A549 (cell line): Measurements from ENCODE around the gene ANTXR1. TPM values are rescaled to one million over a fixed set of nuclear protein-coding genes. Genes with fewer than 3 reads are reported as not detected.

Source experiments
- ATAC-seq, 2 experiments: fragments of 200-7000 bp in 1 of 2; fragments of >200 bp in 1 of 2; cut with Nextera tagmentation in 1 of 2; cut with Tn5 transposase in 1 of 2; 3 replicates each; pipeline versions ENCODE4 v1.8.0 to v1.9.1; 2018 to 2020; ENCODE audit warnings: mild to moderate bottlenecking in 1 of 2, moderate library complexity in 1 of 2
- CTCF ChIA-PET: fragments of 300-600 bp; sonication (Branson Sonifier 250); formaldehyde crosslinking; extraction: SDS; loops from one replicate; lab custom pipeline; 2021; ENCODE audit warnings: antibody characterized with exemption, inconsistent platforms; lab: Yijun Ruan, JAX
- POLR2A ChIA-PET: fragments of 350-600 bp; formaldehyde crosslinking; extraction: SDS; loops from one replicate; lab custom pipeline; 2021; ENCODE audit warnings: antibody characterized with exemption, inconsistent platforms; lab: Yijun Ruan, JAX
- DNase-seq, 2 experiments: peaks; one replicate each; pipeline versions ENCODE4 v3.0.0 to v3.0.0-alpha.2; 2011 to 2016; ENCODE audit warnings: low read depth in 1 of 2, low spot score in 1 of 2
- FAIRE-seq: peaks from 2 replicates; lab custom pipeline; 2011; peaks lifted over from hg19 to GRCh38; lab: Jason Lieb, UNC
- H3K27ac ChIP-seq, 2 experiments: fragments of >200 bp; sonication (Bioruptor Twin); formaldehyde crosslinking; 3 replicates each; pipeline ENCODE4 v1.5.1; 2016 to 2017
- H3K4me1 ChIP-seq: fragments of >200 bp; sonication (Bioruptor Twin); formaldehyde crosslinking; 3 replicates; pipeline ENCODE4 v1.6.1; 2016
- H3K4me2 ChIP-seq: fragments of >200 bp; sonication (Bioruptor Twin); formaldehyde crosslinking; 3 replicates; pipeline ENCODE4 v1.6.1; 2016
- H3K4me3 ChIP-seq: fragments of >200 bp; sonication (Bioruptor Twin); formaldehyde crosslinking; 3 replicates; pipeline ENCODE4 v1.5.1; 2016
- H3K9me3 ChIP-seq: fragments of >200 bp; sonication (Bioruptor Twin); formaldehyde crosslinking; 3 replicates; pipeline ENCODE4 v1.6.1; 2016
- BHLHE40 ChIP-seq: IDR thresholded peaks from 2 replicates; pipeline ENCODE4 v1.6.1; 2012; ENCODE audit warnings: low read depth, low read length, inconsistent platforms
- CHD2 ChIP-seq: fragments of 150-350 bp; IDR thresholded peaks from 2 replicates; pipeline ENCODE4 v1.6.1; 2014; ENCODE audit warnings: low read length; ENCODE audit not compliant: partially characterized antibody
- EHF ChIP-seq: fragments of 250-450 bp; sonication (Bioruptor Pico); IDR thresholded peaks from 2 replicates; pipeline ENCODE4 v1.5.0; 2020; ENCODE audit warnings: mild to moderate bottlenecking
- EP300 ChIP-seq, 2 experiments: fragments of >200 bp; sonication (Bioruptor Twin); formaldehyde crosslinking; IDR thresholded peaks; 2 replicates in 1 of 2; 3 replicates in 1 of 2; pipeline ENCODE4 v1.6.1; 2016 to 2017
- FOSL2 ChIP-seq, 2 experiments: fragments of 450-650 bp in 1 of 2; fragments of >200 bp in 1 of 2; sonication (Bioruptor Twin) in 1 of 2; formaldehyde crosslinking; IDR thresholded peaks; 2 replicates each; pipeline versions ENCODE4 v1.5.0 to v1.6.1; 2016 to 2020; ENCODE audit warnings: mild to moderate bottlenecking in 1 of 2, moderate library complexity in 1 of 2
- MAFK ChIP-seq: fragments of 450-650 bp; IDR thresholded peaks from 2 replicates; pipeline ENCODE4 v1.6.1; 2014; ENCODE audit not compliant: partially characterized antibody
- MYC ChIP-seq: IDR thresholded peaks from 2 replicates; pipeline ENCODE4 v1.6.1; 2012; ENCODE audit warnings: mild to moderate bottlenecking, inconsistent platforms, low read length, improper control_type of control experiment, borderline replicate concordance
- POLR2A ChIP-seq: IDR thresholded peaks from 2 replicates; pipeline ENCODE4 v1.6.1; 2012; ENCODE audit warnings: mild to moderate bottlenecking, low read length
- POLR2AphosphoS2 ChIP-seq: conservative IDR thresholded peaks from 2 replicates; pipeline ENCODE4 v1.6.1; 2012; ENCODE audit warnings: low read length, improper control_type of control experiment, inconsistent platforms
- RAD21 ChIP-seq, 2 experiments: fragments of >200 bp in 1 of 2; sonication (Bioruptor Twin) in 1 of 2; formaldehyde crosslinking in 1 of 2; IDR thresholded peaks in 1 of 2; conservative IDR thresholded peaks in 1 of 2; 2 replicates in 1 of 2; 3 replicates in 1 of 2; pipeline ENCODE4 v1.6.1; 2012 to 2018; ENCODE audit warnings: inconsistent platforms in 1 of 2
- RCOR1 ChIP-seq: fragments of 150-350 bp; IDR thresholded peaks from 2 replicates; pipeline ENCODE4 v1.6.1; 2014; ENCODE audit warnings: antibody characterized with exemption, low read length, low read depth
- RNF2 ChIP-seq: fragments of 200-600 bp; sonication (generic); IDR thresholded peaks from 2 replicates; pipeline ENCODE4 v1.6.1; 2016; ENCODE audit warnings: low read depth, mild to moderate bottlenecking, antibody characterized with exemption, moderate library complexity, borderline replicate concordance
- WGBS: methylation state at CpG from one replicate; pipeline ENCODE4 v1.1.6; 2017; ENCODE audit errors: missing lambda C conversion rate; 5-methylcytosine and 5-hydroxymethylcytosine counted together
- polyA plus RNA-seq, 4 experiments: library from polyadenylated mRNA; depleted of rRNA in 3 of 4; stranded (reverse); fragments of >200 nt; fragmentation: RNase III in 1 of 4; extraction: RNeasy Plus Mini Kit Qiagen cat#74134 plus additional on column Dnase treatment in 1 of 4; gene quantifications; 2 replicates in 3 of 4; 3 replicates in 1 of 4; pipeline ENCODE4 v1.2.3, GENCODE V29; 2011 to 2017
- TF ChIP-seq, protein P1 (sequence below): fragments of 450-650 bp; IDR thresholded peaks from 2 replicates; pipeline ENCODE4 v1.6.1; 2014; ENCODE audit warnings: antibody characterized with exemption
- TF ChIP-seq, protein P2 (sequence below): fragments of >200 bp; sonication (Bioruptor Twin); formaldehyde crosslinking; IDR thresholded peaks from 2 replicates; pipeline ENCODE4 v1.6.1; 2016
- TF ChIP-seq, protein P3 (sequence below): fragments of >200 bp; sonication (Bioruptor Twin); formaldehyde crosslinking; IDR thresholded peaks from 3 replicates; pipeline ENCODE4 v1.6.1; 2016
- TF ChIP-seq, protein P4 (sequence below): fragments of 150-350 bp; IDR thresholded peaks from 2 replicates; pipeline ENCODE4 v1.6.1; 2014; ENCODE audit warnings: low read depth, mild to moderate bottlenecking, low read length
- TF ChIP-seq, protein P5 (sequence below): fragments of 200-600 bp; sonication (generic); IDR thresholded peaks from 2 replicates; pipeline ENCODE4 v1.6.1; 2016; ENCODE audit warnings: antibody characterized with exemption, mild to moderate bottlenecking, moderate library complexity

The ANTXR1 gene
- polyA plus RNA-seq, 2 of the 4 experiments (the other 2 are of a cell fraction): 161 to 194 TPM

DNA sequence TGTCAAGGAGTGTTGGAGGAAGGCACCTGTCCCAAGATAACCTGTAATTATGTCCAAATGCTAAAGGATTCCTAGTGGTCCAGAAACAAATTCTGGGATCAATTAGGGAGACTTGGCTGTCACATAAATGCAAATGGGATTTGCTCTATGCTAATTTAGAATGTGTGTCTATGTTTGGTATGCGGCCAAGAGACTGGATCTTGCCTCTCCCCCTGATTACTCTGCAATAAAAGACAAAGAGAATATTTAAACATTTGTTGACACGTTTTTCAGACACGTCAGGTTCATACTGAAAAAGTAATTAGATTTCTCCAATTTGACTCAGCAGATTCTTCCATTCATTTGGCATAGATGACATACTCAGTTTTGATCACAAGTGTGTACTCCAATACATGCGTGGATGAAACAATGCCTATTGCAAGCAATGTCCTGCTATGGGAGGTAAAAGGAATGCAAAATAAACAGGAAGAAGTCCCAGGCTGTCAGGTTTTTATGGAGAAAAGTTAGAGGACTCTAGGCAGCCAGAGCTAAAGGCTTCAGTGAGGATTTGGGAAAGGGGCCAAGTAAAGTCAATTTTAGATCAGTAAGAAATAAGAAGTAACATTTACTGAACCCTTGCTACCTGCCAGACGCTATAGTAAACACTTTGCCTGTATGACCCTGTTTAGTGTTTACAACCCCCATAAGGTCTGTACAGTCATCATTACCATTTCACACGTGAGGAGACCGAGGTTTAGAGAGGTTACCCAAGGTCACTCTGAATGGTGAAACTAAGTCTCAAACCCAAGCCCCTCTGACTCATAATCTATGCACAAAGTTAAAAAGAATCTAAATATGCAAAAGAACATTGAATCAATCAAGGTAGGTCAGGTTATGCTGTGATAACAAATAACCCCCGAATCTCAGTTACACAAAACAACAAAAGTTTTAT, 7.8 kb downstream of the ANTXR1 start:
- DNase-seq (no peak), ATAC-seq (no peak), FAIRE-seq (no peak)
- CTCF ChIA-PET: interaction anchor here (2.3 to 3.0 kb wide), 2 partner anchors 8 to 287 kb away, joined by 14 to 15 read pairs; partner anchors contain the start of gene ANTXR1
- Histone ChIP-seq H3K9me3 (no peaks in the 10 kb centered on the region), H3K4me1 (peaks cover 85% of the 10 kb centered on the region), H3K27ac (peak overlapping the region in 1 of 2 experiments; percentile 30; a peak in 3 of 6 replicates), H3K4me2 (peak overlapping the region; percentile 81)
- WGBS: 80% methylated on average over 8 of the region's 8 CpGs
- POLR2A ChIA-PET: no interaction called here
- TF ChIP-seq RAD21 (conservative IDR thresholded peaks at IDR 0.05 in 1 of 2, IDR thresholded peaks at IDR 0.05 in 1 of 2) (no peak), EHF (CRISPR knock-in tag) (no peak), MYC (no peak), RNF2 (no peak), BHLHE40 (no peak), POLR2A (no peak)
- TF ChIP-seq, protein P1, sequence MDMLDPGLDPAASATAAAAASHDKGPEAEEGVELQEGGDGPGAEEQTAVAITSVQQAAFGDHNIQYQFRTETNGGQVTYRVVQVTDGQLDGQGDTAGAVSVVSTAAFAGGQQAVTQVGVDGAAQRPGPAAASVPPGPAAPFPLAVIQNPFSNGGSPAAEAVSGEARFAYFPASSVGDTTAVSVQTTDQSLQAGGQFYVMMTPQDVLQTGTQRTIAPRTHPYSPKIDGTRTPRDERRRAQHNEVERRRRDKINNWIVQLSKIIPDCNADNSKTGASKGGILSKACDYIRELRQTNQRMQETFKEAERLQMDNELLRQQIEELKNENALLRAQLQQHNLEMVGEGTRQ: no peak
- TF ChIP-seq, all 56 proteins: peak for 0
- no peak overlapping the region for H3K4me3 ChIP-seq

DNA sequence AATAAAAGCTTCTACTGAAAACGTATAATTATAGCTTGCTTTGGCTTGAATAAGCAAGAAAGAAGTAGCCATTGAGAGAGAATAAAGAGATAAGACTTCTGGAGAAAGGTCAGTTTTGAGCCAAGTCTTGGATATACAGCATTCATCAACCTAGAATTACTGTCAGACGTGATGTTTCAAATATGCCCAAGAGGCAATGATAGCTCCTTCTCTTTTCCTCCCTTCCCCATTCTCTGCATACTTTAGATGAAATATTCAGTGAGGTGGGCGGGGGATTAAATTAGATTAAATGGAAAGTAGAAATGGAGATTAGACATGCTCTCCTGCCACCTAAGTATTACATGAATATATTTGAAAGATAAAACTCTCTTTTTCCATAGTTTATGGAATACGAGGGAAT, 8.7 kb downstream of the ANTXR1 start:
- TF ChIP-seq EP300 (IDR thresholded peaks at IDR 0.05): no peak
- TF ChIP-seq, protein P2, sequence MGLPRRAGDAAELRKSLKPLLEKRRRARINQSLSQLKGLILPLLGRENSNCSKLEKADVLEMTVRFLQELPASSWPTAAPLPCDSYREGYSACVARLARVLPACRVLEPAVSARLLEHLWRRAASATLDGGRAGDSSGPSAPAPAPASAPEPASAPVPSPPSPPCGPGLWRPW: no peak
- TF ChIP-seq RCOR1: no peak
- TF ChIP-seq, protein P3, sequence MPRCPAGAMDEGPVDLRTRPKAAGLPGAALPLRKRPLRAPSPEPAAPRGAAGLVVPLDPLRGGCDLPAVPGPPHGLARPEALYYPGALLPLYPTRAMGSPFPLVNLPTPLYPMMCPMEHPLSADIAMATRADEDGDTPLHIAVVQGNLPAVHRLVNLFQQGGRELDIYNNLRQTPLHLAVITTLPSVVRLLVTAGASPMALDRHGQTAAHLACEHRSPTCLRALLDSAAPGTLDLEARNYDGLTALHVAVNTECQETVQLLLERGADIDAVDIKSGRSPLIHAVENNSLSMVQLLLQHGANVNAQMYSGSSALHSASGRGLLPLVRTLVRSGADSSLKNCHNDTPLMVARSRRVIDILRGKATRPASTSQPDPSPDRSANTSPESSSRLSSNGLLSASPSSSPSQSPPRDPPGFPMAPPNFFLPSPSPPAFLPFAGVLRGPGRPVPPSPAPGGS: no peak
- TF ChIP-seq RAD21 (conservative IDR thresholded peaks at IDR 0.05 in 1 of 2, IDR thresholded peaks at IDR 0.05 in 1 of 2): no peak
- TF ChIP-seq, protein P4, sequence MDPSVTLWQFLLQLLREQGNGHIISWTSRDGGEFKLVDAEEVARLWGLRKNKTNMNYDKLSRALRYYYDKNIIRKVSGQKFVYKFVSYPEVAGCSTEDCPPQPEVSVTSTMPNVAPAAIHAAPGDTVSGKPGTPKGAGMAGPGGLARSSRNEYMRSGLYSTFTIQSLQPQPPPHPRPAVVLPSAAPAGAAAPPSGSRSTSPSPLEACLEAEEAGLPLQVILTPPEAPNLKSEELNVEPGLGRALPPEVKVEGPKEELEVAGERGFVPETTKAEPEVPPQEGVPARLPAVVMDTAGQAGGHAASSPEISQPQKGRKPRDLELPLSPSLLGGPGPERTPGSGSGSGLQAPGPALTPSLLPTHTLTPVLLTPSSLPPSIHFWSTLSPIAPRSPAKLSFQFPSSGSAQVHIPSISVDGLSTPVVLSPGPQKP: no peak
- CTCF ChIA-PET: interaction anchor here (1.1 to 3.0 kb wide), 5 partner anchors 9 to 286 kb away, joined by 4 to 15 read pairs (median 4); partner anchors contain the start of gene ANTXR1
- ATAC-seq: no peak
- Histone ChIP-seq H3K4me3 (no peak overlapping the region), H3K4me2 (peak overlapping the region; percentile 19), H3K4me1 (peaks cover 75% of the 10 kb centered on the region), H3K9me3 (0 out of 3 replicates have a peak, but pooled peaks cover 3% of the 10 kb centered on the region), H3K27ac (peak overlapping the region in 1 of 2 experiments; percentile 17; a peak in 1 of 6 replicates)
- WGBS: 88% methylated on average over 4 of the region's 4 CpGs
- POLR2A ChIA-PET: interaction anchor here (1.3 kb wide), 1 partner anchor 61 kb away, joined by 3 read pairs; no protein-coding TSS in a partner anchor
- DNase-seq: no peak
- no peak for FAIRE-seq

DNA sequence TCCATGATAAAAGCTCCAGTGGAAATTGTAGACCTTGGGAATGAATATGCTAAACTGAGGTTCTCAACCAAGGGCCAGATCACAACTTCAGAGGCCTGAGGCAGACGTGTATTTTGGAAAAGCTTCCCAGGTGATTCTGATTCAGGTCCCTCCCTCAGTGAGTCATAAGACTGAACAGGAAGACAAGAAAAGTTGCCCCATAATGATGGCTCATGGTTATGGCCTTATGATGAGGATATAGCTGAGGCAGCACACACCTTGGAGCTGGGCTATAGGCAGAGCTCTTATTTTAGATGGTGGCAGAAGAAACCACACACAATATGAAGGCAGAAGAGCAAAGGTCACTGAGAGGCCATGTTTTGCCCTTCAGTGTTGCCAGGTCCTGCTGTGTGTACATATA, 9.6 kb downstream of the ANTXR1 start:
- no peak overlapping the region for H3K4me3 ChIP-seq
- ATAC-seq (peak; percentile 51 to 52; a peak in 4 of 6 replicates), FAIRE-seq (no peak), DNase-seq (peak in 1 of 2 experiments; percentile 55)
- H3K4me2 ChIP-seq: peak overlapping the region; percentile 19
- WGBS: 43% methylated on average over 1 of the region's 1 CpG
- peaks cover 11% of the 10 kb centered on the region; the same call in 2 of the 3 replicates for H3K9me3 ChIP-seq
- peak overlapping the region in 1 of 2 experiments; percentile 17; a peak in 2 of 6 replicates for H3K27ac ChIP-seq
- CTCF ChIA-PET: interaction anchor here (0.8 to 3.0 kb wide), 7 partner anchors 8 to 285 kb away, joined by 3 to 15 read pairs (median 4); partner anchors contain the start of gene ANTXR1
- no peak for TF ChIP-seq FOSL2 (IDR thresholded peaks at IDR 0.05)
- peak; percentile 62 for TF ChIP-seq FOSL2 (CRISPR knock-in tag; IDR thresholded peaks at IDR 0.05)
- no peak for TF ChIP-seq CHD2
- TF ChIP-seq MAFK: peak; percentile 83
- TF ChIP-seq, protein P5, sequence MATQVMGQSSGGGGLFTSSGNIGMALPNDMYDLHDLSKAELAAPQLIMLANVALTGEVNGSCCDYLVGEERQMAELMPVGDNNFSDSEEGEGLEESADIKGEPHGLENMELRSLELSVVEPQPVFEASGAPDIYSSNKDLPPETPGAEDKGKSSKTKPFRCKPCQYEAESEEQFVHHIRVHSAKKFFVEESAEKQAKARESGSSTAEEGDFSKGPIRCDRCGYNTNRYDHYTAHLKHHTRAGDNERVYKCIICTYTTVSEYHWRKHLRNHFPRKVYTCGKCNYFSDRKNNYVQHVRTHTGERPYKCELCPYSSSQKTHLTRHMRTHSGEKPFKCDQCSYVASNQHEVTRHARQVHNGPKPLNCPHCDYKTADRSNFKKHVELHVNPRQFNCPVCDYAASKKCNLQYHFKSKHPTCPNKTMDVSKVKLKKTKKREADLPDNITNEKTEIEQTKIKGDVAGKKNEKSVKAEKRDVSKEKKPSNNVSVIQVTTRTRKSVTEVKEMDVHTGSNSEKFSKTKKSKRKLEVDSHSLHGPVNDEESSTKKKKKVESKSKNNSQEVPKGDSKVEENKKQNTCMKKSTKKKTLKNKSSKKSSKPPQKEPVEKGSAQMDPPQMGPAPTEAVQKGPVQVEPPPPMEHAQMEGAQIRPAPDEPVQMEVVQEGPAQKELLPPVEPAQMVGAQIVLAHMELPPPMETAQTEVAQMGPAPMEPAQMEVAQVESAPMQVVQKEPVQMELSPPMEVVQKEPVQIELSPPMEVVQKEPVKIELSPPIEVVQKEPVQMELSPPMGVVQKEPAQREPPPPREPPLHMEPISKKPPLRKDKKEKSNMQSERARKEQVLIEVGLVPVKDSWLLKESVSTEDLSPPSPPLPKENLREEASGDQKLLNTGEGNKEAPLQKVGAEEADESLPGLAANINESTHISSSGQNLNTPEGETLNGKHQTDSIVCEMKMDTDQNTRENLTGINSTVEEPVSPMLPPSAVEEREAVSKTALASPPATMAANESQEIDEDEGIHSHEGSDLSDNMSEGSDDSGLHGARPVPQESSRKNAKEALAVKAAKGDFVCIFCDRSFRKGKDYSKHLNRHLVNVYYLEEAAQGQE: peak; percentile 14; the same call in 1 of the 2 replicates
- TF ChIP-seq POLR2AphosphoS2: 0 out of 2 replicates have a peak, but pooled peaks have one; percentile 66
- peaks cover 67% of the 10 kb centered on the region for H3K4me1 ChIP-seq
- POLR2A ChIA-PET: interaction anchor here (1.3 kb wide), 1 partner anchor 60 kb away, joined by 3 read pairs; no protein-coding TSS in a partner anchor
